Heart left ventricle (tissue), 13 donors: ENCODE measurements around the gene ERBB4.

Source experiments
- CTCF ChIP-seq, 12 donors: fragments of 200-600 bp; sonication (generic) in 4 of 12; IDR thresholded peaks; one replicate each; pipeline versions ENCODE4 v1.5.0 to v1.8.0; 2018 to 2022; ENCODE audit warnings: antibody characterized with exemption in 12 of 12, mild to moderate bottlenecking in 5 of 12
- POLR2A ChIP-seq, 2 donors: fragments of 450-650 bp; IDR thresholded peaks; one replicate each; pipeline ENCODE4 v1.6.1; 2017; ENCODE audit warnings: antibody characterized with exemption in 2 of 2, mild to moderate bottlenecking in 2 of 2, moderate library complexity in 2 of 2
- donor health status: ischemic (EF 13 %, LVEDD 7.1; RV severe dilation, severe dysfunction).
- donor health status: DM: no; HTN: yes; CAD: no.
- donor health status: DM: no; HTN: no; CAD: no.
- donor health status: ischemic (EF 25% LVEDD 6.9; RV normal size, moderate dysfunction).
- donor health status: ischemic (EF 25% LVEDD 5.7; RV mildly dilated, moderate dysfunction).
- donor health status: ischemic (EF 35%, LVEDD 5.7; RV mildly dilated, moderate dysfunction).
- donor health status: nonischemic (EF 11% LVEDD 7.7; RV severe dilation, severe dysfunction).
- donor health status: DM: yes; HTN: yes; CAD: no.
- donor health status: PGD.
- donor health status: ischemic (EF 29% LVEDD 5.4; RV normal size, mild dysfunction).
- donor health status: nonischemic (EF 23%, LVEDD 6.1; RV moderate dilation, normal function).

DNA sequence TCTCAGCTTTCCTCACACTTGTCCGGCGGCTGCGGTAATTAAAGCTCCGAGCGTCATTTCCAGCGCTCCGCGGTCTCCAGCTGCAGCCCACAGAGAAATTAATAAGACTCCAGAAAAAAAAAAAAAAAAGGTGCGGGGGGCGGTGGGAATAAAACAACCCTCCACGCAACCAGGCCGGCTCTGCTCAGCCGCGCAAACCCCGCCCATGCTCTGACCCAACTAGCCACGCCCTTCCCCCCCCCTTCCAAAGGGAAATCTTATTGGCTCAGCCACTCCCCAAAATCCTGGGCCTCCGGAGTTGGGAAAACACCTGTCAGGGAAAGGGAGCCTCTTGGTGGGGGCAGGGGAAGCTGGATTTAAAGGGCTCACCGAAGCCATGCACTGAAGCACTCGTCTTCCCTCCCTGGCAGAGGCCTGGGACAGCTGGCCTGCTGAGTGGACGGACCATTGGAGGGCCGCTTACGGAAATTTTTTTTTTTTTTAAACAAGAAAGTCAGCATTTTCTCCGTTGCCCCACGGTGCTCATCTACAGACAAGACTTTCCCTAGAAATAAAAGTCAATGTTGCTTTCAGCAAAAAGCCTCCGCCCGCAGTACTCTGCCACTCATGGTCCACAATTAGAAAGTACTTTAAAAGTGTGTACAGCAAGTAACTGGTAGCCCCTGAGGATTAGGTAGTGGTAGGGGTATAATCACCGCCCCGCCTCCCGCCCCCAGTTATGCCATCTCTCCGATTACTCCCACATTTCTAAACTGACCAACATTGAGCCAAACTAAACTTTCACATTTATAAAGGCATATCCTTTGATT is 674 bp upstream of the ERBB4 start:
- TF ChIP-seq CTCF (IDR thresholded peaks at IDR 0.05) (no peak), POLR2A (IDR thresholded peaks at IDR 0.05) (no peak)
